HG03097 (cell line): ENCODE results near the gene EIF1B.
A peak's percentile ranks its signal among the peaks of the same experiment; 100 is the strongest.

Experiments used
- ATAC-seq: cut with Tn5 transposase; IDR thresholded peaks from one replicate; pipeline ENCODE4 v1.9.1; 2021; ENCODE audit not compliant: unreplicated experiment, low FRiP score

Gene EIF1B

GRCh38 chr3:40307176-40307575, 2.3 kb upstream of the EIF1B start:
- no peak for ATAC-seq

- no peak for ATAC-seq
Observed at GRCh38 chr3:40308725-40309417, 636 bp upstream of the EIF1B start.

GRCh38 chr3:40309925-40310695, 603 bp downstream of the EIF1B start:
- peak; percentile 26 for ATAC-seq

- ATAC-seq: no peak
Observed at GRCh38 chr3:40310705-40311104, 1.2 kb downstream of the EIF1B start.

GRCh38 chr3:40312661-40313226, 3.2 kb downstream of the EIF1B start:
- no peak for ATAC-seq

- ATAC-seq: no peak
Observed at GRCh38 chr3:40313975-40314860, 4.7 kb downstream of the EIF1B start.

GRCh38 chr3:40317061-40317855, 7.8 kb downstream of the EIF1B start:
- ATAC-seq: peak; percentile 60

- ATAC-seq: no peak
Observed at GRCh38 chr3:40321818-40322217, 12.3 kb downstream of the EIF1B start.

GRCh38 chr3:40323946-40324345, 14.4 kb downstream of the EIF1B start:
- no peak for ATAC-seq

GRCh38 chr3:40324621-40325020, 15.1 kb downstream of the EIF1B start:
- ATAC-seq: no peak

- no peak for ATAC-seq
Observed at GRCh38 chr3:40325465-40325864, 16.0 kb downstream of the EIF1B start.

GRCh38 chr3:40328374-40328773, 18.9 kb downstream of the EIF1B start:
- no peak for ATAC-seq

GRCh38 chr3:40329071-40329470, 19.6 kb downstream of the EIF1B start:
- ATAC-seq: no peak

GRCh38 chr3:40332684-40333083, 23.2 kb downstream of the EIF1B start:
- ATAC-seq: no peak

- ATAC-seq: no peak
Observed at GRCh38 chr3:40333416-40333815, 23.9 kb downstream of the EIF1B start.

- ATAC-seq: no peak
Observed at GRCh38 chr3:40333852-40334251, 24.3 kb downstream of the EIF1B start.

- ATAC-seq: no peak
Observed at GRCh38 chr3:40336101-40336500, 26.6 kb downstream of the EIF1B start.

GRCh38 chr3:40336511-40337135, 27.1 kb downstream of the EIF1B start:
- ATAC-seq: no peak
